CD4-positive, alpha-beta memory T cell (primary cell): ENCODE data around the gene IGLON5. TPM values are rescaled to one million over a fixed set of nuclear protein-coding genes. Genes with fewer than 3 reads are reported as not detected.
A peak's percentile ranks its signal among the peaks of the same experiment; 100 is the strongest.

Experiments
- CTCF ChIA-PET: fragments of 350-600 bp; sonication (Branson Sonifier 250); formaldehyde crosslinking; loops from one replicate; lab custom pipeline; 2021; ENCODE audit warnings: inconsistent platforms; ENCODE audit not compliant: partially characterized antibody; lab: Charles Lee
- POLR2A ChIA-PET: fragments of 350-600 bp; sonication (Branson Sonifier 250); formaldehyde crosslinking; loops from one replicate; lab custom pipeline; 2021; ENCODE audit not compliant: partially characterized antibody; lab: Charles Lee
- DNase-seq, 5 donors: peaks; one replicate each; pipeline versions ENCODE4 v3.0.0 to v3.0.0-alpha.2; 2020 to 2022; ENCODE audit warnings: mixed read lengths in 1 of 5
- H3K27ac ChIP-seq: one replicate; pipeline ENCODE4 v1.7.0; 2013; ENCODE audit warnings: low read depth, low read length
- H3K27me3 ChIP-seq: 2 replicates; pipeline ENCODE4 v1.7.0; 2013; ENCODE audit warnings: mild to moderate bottlenecking, low read length, moderate library complexity; ENCODE audit not compliant: insufficient read depth
- H3K36me3 ChIP-seq: 2 replicates; pipeline ENCODE4 v1.7.0; 2013; ENCODE audit warnings: mild to moderate bottlenecking, low read length, moderate library complexity; ENCODE audit not compliant: insufficient read depth
- H3K4me1 ChIP-seq: 2 replicates; pipeline ENCODE4 v1.7.0; 2013; ENCODE audit warnings: mild to moderate bottlenecking, low read length, moderate library complexity; ENCODE audit not compliant: insufficient read depth
- H3K4me3 ChIP-seq, 2 donors: one replicate each; pipeline ENCODE4 v1.7.0; 2013; ENCODE audit warnings: low read length in 2 of 2, mild to moderate bottlenecking in 1 of 2
- H3K9me3 ChIP-seq, 2 donors: one replicate each; pipeline ENCODE4 v1.7.0; 2013; ENCODE audit warnings: low read length in 2 of 2, control low read depth in 1 of 2; ENCODE audit not compliant: control insufficient read depth in 1 of 2
- H3K27ac Mint-ChIP-seq, 7 donors: one replicate each; pipeline ENCODE4 v1.8.0; 2020 to 2021; ENCODE audit warnings: mixed read lengths in 7 of 7, mild to moderate bottlenecking in 6 of 7, inconsistent platforms in 3 of 7, moderate library complexity in 3 of 7
- H3K27me3 Mint-ChIP-seq, 2 donors: one replicate each; pipeline ENCODE4 v1.8.0; 2020 to 2021; ENCODE audit warnings: mixed read lengths in 2 of 2
- H3K36me3 Mint-ChIP-seq, 2 donors: one replicate each; pipeline ENCODE4 v1.8.0; 2020 to 2021; ENCODE audit warnings: mixed read lengths in 2 of 2, inconsistent platforms in 1 of 2, mild to moderate bottlenecking in 1 of 2
- H3K4me1 Mint-ChIP-seq, 4 donors: one replicate each; pipeline ENCODE4 v1.8.0; 2020 to 2021; ENCODE audit warnings: mixed read lengths in 4 of 4, mild to moderate bottlenecking in 1 of 4
- H3K4me3 Mint-ChIP-seq, 8 donors: one replicate each; pipeline ENCODE4 v1.8.0; 2020 to 2021; ENCODE audit warnings: mixed read lengths in 8 of 8, mild to moderate bottlenecking in 7 of 8, moderate library complexity in 6 of 8, inconsistent platforms in 3 of 8
- H3K9me3 Mint-ChIP-seq, 8 donors: one replicate each; pipeline ENCODE4 v1.8.0; 2020 to 2021; ENCODE audit warnings: mixed read lengths in 8 of 8, mild to moderate bottlenecking in 5 of 8, inconsistent platforms in 3 of 8, moderate library complexity in 1 of 8
- intact Hi-C: fragments of 100-400 bp; cut with micrococcal nuclease; formaldehyde crosslinking; loops from one replicate; pipeline ENCODE4 v1.15.1; 2023
- polyA plus RNA-seq, 2 donors: library from polyadenylated mRNA; unstranded; fragments of 300-500 nt; fragmentation: Illumina TruSeq; gene quantifications; one replicate each; pipeline ENCODE4 v1.2.3, GENCODE V29; 2021
- total RNA-seq, 2 experiments: library from RNA; stranded (reverse); gene quantifications; one replicate each; pipeline ENCODE4 v1.2.3, GENCODE V29; 2021

The IGLON5 gene
- total and polyA plus RNA-seq, 4 experiments from 2014 or later: not detected

DNA sequence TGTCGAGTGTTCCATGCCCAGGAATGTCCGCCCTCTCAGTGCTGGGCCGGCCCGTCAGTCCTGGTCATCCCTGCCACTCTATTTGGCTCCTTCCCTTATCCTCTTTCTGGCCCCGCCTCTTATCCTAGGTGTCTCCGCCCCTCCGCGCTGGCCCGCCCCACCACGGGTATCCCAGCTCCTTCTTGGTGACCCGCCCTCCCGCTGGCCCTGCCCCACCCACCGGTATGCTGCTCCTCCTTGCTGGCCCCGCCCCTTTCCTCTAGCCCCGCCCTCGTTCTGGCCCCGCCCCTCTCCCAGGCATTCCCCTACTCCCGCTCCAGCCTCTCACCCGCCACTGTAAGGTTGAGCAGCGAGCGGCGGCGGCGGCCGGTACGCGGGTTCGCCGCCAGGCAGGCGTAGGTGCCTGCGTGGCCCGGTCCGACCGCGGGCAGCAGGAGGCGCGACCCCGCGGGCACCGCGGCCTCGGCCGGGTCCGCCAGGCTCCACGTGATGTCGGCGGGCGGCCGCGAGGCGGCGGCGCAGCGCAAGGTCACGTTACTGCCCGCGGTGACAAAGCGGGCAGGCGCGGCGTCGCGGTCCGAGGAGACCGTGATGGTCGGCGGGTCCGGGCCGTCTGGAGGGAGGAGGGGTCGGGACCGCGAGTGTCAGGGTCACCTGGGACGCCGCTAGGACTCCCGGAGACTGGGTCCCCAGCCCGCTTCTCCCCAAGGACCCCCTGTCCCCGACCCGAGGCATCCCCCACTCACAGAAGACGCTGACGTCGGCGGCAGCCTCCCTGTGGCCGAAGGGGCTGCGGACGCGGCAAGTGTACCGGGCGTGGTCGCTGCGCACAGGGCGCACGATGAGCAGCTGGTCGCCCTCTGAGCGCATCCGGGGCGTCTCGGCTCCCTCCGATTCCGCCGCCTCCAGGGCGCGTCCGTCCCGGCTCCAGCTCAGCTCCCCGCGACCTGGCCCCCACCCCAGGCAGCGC, 28.5 kb downstream of the IGLON5 start:
- no peaks in the 10 kb centered on the region for H3K9me3 ChIP-seq
- H3K27me3 ChIP-seq: no peaks in the 10 kb centered on the region
- Mint-ChIP-seq H3K27ac (peak overlapping the region; percentile 57 to 87 (median 72)), H3K4me1 (peaks cover 12 to 27% (median 19%) of the 10 kb centered on the region in 4 donors), H3K4me3 (peak overlapping the region; percentile 78 to 92 (median 88)), H3K36me3 (peaks cover 3 to 4% of the 10 kb centered on the region in 2 donors), H3K27me3 (no peaks in the 10 kb centered on the region), H3K9me3 (no peaks in the 10 kb centered on the region)
- ChIA-PET CTCF (interaction anchor here (0.5 to 1.7 kb wide), 13 partner anchors 10 to 314 kb away, joined by 3 to 6 read pairs (median 3); no protein-coding TSS in a partner anchor), POLR2A (interaction anchor here (0.6 to 2.1 kb wide), 4 partner anchors 25 to 68 kb away, joined by 3 to 10 read pairs (median 6); partner anchors contain the start of genes CLDND2 and ETFB)
- H3K27ac ChIP-seq: peak overlapping the region; percentile 41
- peaks cover 15% of the 10 kb centered on the region for H3K4me1 ChIP-seq
- peak; percentile 71 to 93 (median 75) for DNase-seq
- H3K36me3 ChIP-seq: peaks cover 2% of the 10 kb centered on the region
- peak overlapping the region; percentile 70 to 77 for H3K4me3 ChIP-seq
- intact Hi-C loops: loop anchor here (1.0 kb wide), 5 partner anchors 27 to 101 kb away; no protein-coding TSS in a partner anchor

DNA sequence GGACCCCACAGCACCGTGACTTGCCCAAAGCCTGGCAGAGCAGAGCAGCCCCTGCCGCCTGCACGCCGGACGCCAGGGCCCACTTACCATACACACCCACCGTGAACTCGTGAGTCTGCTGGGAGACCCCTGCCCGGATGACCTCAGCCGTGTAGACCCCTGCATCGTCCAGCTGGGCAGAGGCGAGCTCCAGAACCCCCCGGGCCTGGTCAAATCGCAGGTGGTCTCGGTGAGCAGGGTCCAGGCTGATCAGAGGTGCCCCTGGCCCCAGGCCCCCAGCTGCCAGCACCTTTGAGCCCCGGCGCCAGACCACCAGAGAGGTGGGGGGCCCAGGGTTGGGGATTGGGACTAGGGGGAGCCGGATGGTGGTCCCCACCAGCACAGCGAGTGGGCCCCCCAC, 29.6 kb downstream of the IGLON5 start:
- ChIA-PET POLR2A (interaction anchor here (1.5 to 2.0 kb wide), 2 partner anchors 25 to 27 kb away, joined by 4 to 8 read pairs; partner anchors contain the start of gene ETFB), CTCF (interaction anchor here (0.7 to 1.4 kb wide), 5 partner anchors 23 to 313 kb away, joined by 3 to 4 read pairs (median 4); no protein-coding TSS in a partner anchor)
- intact Hi-C loops: no loop called here
- peaks cover 8 to 9% of the 10 kb centered on the region in 2 donors for H3K36me3 Mint-ChIP-seq
- peaks cover 12 to 27% (median 19%) of the 10 kb centered on the region in 4 donors for H3K4me1 Mint-ChIP-seq
- peaks cover 15% of the 10 kb centered on the region for H3K4me1 ChIP-seq
- no peaks in the 10 kb centered on the region for H3K27me3 ChIP-seq
- H3K27ac Mint-ChIP-seq: peak overlapping the region in 5 of 7 donors; percentile 36 to 84 (median 76)
- H3K4me3 ChIP-seq: no peak overlapping the region
- no peaks in the 10 kb centered on the region for H3K27me3 Mint-ChIP-seq
- DNase-seq: no peak
- H3K9me3 Mint-ChIP-seq: no peaks in the 10 kb centered on the region
- H3K36me3 ChIP-seq: peaks cover 7% of the 10 kb centered on the region
- no peak overlapping the region for H3K27ac ChIP-seq
- H3K4me3 Mint-ChIP-seq: peak overlapping the region in 7 of 8 donors; percentile 57 to 84 (median 73)
- no peaks in the 10 kb centered on the region for H3K9me3 ChIP-seq

DNA sequence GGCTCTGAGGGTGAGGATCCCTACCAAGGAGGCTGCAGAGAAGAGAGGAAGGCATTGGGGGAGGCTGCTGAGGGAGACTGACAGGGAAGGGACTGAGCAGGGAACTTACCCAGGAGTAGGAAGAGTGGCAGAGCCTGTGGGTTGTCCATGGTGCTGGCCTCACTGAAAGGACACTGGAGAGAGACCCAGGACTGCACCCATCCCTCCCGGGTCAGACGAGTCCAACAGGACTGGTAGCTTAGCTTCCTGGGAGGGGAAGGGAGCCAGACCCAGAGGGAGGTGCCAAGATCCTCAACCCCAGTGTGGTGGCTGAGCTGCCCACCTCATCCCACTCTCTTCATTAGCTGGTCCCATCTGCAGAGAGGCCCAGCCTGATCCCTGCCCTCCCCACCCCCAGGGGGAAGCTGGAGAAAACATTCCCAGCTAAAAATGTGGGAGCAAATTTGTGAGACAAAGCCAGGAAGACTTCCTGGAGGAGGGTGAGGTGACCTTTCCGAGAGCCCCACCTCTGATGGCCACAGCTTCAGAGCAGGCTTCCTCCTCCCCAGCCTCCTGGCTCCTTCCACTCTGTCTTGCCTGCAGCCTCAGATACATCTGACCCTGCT, 30.6 kb downstream of the IGLON5 start, which contains the start of gene VSIG10L:
Gene VSIG10L (minus strand): TSS at position 164 of the 605 bp plus-strand sequence. CDS start 15 bp downstream, at position 149.
- POLR2A ChIA-PET: interaction anchor here (1.5 to 2.0 kb wide), 2 partner anchors 24 to 26 kb away, joined by 4 to 8 read pairs; partner anchors contain the start of gene ETFB
- peaks cover 8% of the 10 kb centered on the region for H3K36me3 ChIP-seq
- H3K27ac ChIP-seq: no peak within 1 kb of the TSS
- Mint-ChIP-seq H3K27me3 (no peaks in the 10 kb centered on the region), H3K4me3 (peak within 1 kb of the TSS in 7 of 8 donors; percentile 67 to 84 (median 75)), H3K9me3 (no peaks in the 10 kb centered on the region), H3K4me1 (peaks cover 12 to 27% (median 19%) of the 10 kb centered on the region in 4 donors), H3K36me3 (peaks cover 13 to 16% of the 10 kb centered on the region in 2 donors), H3K27ac (peak within 1 kb of the TSS; percentile 23 to 89 (median 76))
- DNase-seq: no peak
- peaks cover 15% of the 10 kb centered on the region for H3K4me1 ChIP-seq
- intact Hi-C loops: no loop called here
- CTCF ChIA-PET: interaction anchor here (1.2 to 1.4 kb wide), 2 partner anchors 57 to 80 kb away, joined by 3 to 4 read pairs; no protein-coding TSS in a partner anchor
- no peak within 1 kb of the TSS for H3K4me3 ChIP-seq
- H3K9me3 ChIP-seq: no peaks in the 10 kb centered on the region
- H3K27me3 ChIP-seq: no peaks in the 10 kb centered on the region

DNA sequence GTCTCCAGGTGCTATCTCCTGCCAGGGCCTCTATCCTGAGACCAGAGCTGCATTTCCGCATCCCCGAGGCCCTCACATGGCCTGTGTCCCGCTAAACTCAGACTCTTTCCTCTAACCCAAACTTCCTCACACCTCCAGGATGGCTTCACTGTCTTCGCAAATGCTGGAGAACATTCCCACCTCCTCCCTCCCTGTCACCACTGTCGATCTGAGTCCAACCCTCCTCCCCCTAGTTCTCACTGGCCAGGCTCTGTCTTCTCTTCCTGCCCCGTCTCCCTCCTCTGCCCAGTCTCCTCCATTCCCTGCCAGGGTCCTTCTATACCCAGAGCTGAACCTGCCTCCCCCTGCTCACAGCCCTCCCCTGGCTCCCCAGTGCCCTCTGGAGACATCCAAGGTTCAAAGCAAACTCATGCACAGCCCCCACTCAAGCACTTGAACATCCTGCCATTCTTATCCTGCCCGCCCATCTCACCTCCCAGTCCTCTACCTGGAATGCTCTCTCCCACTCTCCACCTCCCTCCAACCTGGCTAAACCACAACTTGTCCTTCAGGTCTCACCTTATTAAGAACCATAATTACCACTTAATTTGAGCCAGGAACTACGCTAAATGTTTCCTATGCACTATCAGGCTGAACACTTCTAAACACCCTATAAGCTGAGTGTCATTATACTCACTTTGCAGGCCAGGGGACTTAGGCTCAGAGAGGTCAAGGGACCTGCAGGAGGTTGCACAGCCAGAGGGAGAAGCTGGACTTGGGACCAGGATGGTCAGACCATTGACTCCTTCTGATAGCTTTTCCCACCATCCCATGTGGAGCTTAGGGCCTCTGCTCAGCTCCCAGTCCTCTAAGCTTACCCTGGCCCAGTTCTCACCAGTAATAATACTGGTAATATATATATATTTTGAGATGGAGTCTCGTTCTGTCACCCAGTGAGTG, 31.5 kb downstream of the IGLON5 start:
- H3K27me3 ChIP-seq: no peaks in the 10 kb centered on the region
- Mint-ChIP-seq H3K27ac (peak overlapping the region in 5 of 7 donors; percentile 3 to 89 (median 61)), H3K36me3 (peaks cover 18 to 19% of the 10 kb centered on the region in 2 donors), H3K4me1 (peaks cover 12 to 27% (median 19%) of the 10 kb centered on the region in 4 donors), H3K4me3 (peak overlapping the region in 3 of 8 donors; percentile 47 to 74 (median 54)), H3K27me3 (no peaks in the 10 kb centered on the region), H3K9me3 (no peaks in the 10 kb centered on the region)
- H3K9me3 ChIP-seq: no peaks in the 10 kb centered on the region
- peaks cover 10% of the 10 kb centered on the region for H3K36me3 ChIP-seq
- no peak overlapping the region for H3K4me3 ChIP-seq
- intact Hi-C loops: no loop called here
- H3K4me1 ChIP-seq: peaks cover 15% of the 10 kb centered on the region
- no peak for DNase-seq
- ChIA-PET CTCF (no interaction called here), POLR2A (interaction anchor here (1.0 kb wide), 1 partner anchor 23 kb away, joined by 6 read pairs; the partner anchor contains the start of gene ETFB)
- H3K27ac ChIP-seq: no peak overlapping the region

DNA sequence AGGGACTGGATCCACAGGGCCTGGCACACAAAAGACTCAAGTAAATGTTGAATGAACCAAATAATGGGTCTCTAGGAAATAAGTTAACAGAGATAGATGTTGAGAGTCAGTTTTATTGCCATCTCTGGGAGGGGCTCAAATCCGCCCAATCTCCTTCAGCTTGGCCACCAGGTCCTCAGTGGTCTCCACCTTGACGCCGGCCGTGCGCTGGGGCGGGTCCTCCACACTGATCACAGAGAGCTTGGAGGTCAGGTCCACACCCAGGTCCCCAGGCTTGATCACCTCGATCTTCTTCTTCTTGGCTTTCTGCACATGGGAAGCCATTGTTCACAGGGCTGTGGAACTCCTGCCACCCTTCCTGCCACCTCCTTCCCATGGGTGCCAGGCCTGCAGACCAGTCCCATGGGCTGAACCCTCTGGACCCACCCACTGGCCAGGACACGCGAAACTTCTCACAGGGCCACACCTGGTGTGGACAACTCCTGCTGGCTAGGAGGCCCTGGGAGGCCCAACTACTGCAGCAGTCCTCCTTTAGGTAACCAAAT, 33.7 kb downstream of the IGLON5 start:
- no peaks in the 10 kb centered on the region for H3K9me3 ChIP-seq
- H3K4me3 Mint-ChIP-seq: peak overlapping the region in 1 of 8 donors; percentile 4
- POLR2A ChIA-PET: no interaction called here
- peaks cover 10% of the 10 kb centered on the region for H3K36me3 ChIP-seq
- H3K36me3 Mint-ChIP-seq: peaks cover 18 to 26% of the 10 kb centered on the region in 2 donors
- H3K27me3 ChIP-seq: no peaks in the 10 kb centered on the region
- no peaks in the 10 kb centered on the region for H3K9me3 Mint-ChIP-seq
- H3K4me3 ChIP-seq: no peak overlapping the region
- DNase-seq: no peak
- intact Hi-C loops: no loop called here
- no peak overlapping the region for H3K27ac ChIP-seq
- CTCF ChIA-PET: no interaction called here
- H3K4me1 ChIP-seq: no peaks in the 10 kb centered on the region
- H3K27me3 Mint-ChIP-seq: no peaks in the 10 kb centered on the region
- H3K4me1 Mint-ChIP-seq: peaks cover 3 to 10% (median 6%) of the 10 kb centered on the region in 4 donors
- peak overlapping the region in 3 of 7 donors; percentile 19 to 35 (median 19) for H3K27ac Mint-ChIP-seq

DNA sequence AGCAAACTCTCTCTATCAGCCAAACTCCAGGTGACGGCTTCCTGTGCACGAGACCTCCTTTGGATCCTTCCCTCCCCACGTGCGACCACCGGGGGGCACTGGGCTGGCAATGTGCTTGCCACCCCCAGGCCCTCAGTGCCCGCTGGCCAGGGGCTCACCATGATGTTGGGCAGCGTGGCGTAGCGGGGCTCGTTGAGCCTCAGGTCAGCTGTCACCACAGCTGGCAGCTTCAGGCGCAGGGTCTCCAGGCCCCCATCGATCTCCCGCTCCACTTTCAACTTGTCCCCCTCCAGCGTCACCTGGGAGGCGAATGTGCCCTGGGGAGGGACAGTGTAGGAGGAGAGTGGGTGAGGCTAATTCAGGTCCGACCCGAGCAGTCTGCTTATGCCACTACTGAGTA, 35.3 kb downstream of the IGLON5 start:
- no peaks in the 10 kb centered on the region for H3K9me3 ChIP-seq
- H3K4me1 ChIP-seq: no peaks in the 10 kb centered on the region
- Mint-ChIP-seq H3K36me3 (peaks cover 22 to 35% of the 10 kb centered on the region in 2 donors), H3K4me1 (peaks cover 1 to 4% (median 2%) of the 10 kb centered on the region in 4 donors), H3K9me3 (no peaks in the 10 kb centered on the region), H3K27ac (no peak overlapping the region), H3K27me3 (no peaks in the 10 kb centered on the region), H3K4me3 (no peak overlapping the region)
- no peaks in the 10 kb centered on the region for H3K27me3 ChIP-seq
- no peak overlapping the region for H3K4me3 ChIP-seq
- no peak for DNase-seq
- no peak overlapping the region for H3K27ac ChIP-seq
- intact Hi-C loops: no loop called here
- POLR2A ChIA-PET: no interaction called here
- CTCF ChIA-PET: no interaction called here
- peaks cover 10% of the 10 kb centered on the region for H3K36me3 ChIP-seq
